ENCODE results near the gene FGF14.

DNA sequence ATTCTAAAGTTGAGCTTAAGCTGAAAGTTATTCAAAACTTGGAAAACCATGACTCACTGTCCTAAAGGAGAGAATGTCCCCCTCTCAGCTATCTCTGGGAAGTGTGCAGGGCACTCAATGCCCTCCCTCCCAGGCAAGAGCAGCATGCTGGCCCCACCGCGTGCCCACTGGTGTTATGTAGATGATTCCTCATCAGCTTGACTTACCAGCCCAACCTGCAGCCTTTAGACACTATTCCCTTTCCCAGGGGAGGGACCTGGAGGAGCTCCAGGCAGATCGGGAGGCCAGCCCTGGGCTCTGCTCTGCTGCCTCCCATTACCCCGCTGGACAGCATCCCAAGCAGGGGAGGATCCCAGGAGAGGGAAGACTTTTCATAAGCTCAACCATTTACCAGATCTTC, 124.6 kb downstream of the FGF14 start:
- no peak for TF ChIP-seq EZH2phosphoT487 (IDR thresholded peaks at IDR 0.05; ENCODE audit: low read depth)
- TF ChIP-seq, protein P1, sequence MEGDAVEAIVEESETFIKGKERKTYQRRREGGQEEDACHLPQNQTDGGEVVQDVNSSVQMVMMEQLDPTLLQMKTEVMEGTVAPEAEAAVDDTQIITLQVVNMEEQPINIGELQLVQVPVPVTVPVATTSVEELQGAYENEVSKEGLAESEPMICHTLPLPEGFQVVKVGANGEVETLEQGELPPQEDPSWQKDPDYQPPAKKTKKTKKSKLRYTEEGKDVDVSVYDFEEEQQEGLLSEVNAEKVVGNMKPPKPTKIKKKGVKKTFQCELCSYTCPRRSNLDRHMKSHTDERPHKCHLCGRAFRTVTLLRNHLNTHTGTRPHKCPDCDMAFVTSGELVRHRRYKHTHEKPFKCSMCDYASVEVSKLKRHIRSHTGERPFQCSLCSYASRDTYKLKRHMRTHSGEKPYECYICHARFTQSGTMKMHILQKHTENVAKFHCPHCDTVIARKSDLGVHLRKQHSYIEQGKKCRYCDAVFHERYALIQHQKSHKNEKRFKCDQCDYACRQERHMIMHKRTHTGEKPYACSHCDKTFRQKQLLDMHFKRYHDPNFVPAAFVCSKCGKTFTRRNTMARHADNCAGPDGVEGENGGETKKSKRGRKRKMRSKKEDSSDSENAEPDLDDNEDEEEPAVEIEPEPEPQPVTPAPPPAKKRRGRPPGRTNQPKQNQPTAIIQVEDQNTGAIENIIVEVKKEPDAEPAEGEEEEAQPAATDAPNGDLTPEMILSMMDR (IDR thresholded peaks at IDR 0.05; ENCODE audit: low read depth, low read length): no peak
